Stimulated activated CD4-positive, alpha-beta T cell treated with anti-CD3 and anti-CD28 coated beads, TNF-alpha, amount 100 ng/mL, for 48 hours (primary cell): Measurements from ENCODE around the gene CPO.

Experiments
- DNase-seq, 3 donors: peaks; one replicate each; pipeline ENCODE4 v3.0.0-alpha.2; 2020; ENCODE audit warnings: low read depth in 3 of 3

The CPO gene

DNA sequence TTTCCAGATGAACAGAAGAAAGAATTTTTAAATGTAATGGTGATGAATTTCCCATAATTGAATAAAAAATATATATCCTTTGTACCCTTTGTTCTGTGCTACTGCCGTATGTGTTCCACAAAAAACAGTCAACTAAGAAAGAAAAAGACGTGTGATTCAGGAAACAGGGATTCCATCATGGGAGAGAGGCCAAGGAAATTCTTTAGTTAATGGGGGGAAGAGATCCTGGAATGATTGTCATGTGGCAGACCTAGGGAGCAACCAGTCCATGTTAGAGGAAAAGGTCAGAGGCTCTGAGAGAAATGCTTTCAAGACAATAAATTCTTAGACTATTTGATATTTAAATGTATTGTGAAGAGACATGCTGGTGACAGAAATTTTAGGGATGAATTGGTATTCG is 76.6 kb downstream of the CPO start:
- no peak for DNase-seq
